Pulmonary artery endothelial cell (primary cell): Measurements from ENCODE around the gene GTF3C5. TPM values are rescaled to one million over a fixed set of nuclear protein-coding genes. Genes with fewer than 3 reads are reported as not detected.
"Not testable (repeated sequence)": the region's sequence is repeated elsewhere in the genome, so short reads cannot be mapped to it uniquely, and the experiment has no call there.

Source experiments
- DNase-seq: peaks from one replicate; pipeline ENCODE4 v3.0.0-alpha.2; 2011; ENCODE audit warnings: low read depth, low spot score
- total RNA-seq: library from RNA; depleted of rRNA; stranded (reverse); fragments of >200 nt; gene quantifications from 2 replicates; pipeline ENCODE4 v1.2.3, GENCODE V29; 2014

GTF3C5 gene
- total RNA-seq, 1 donor from 2014 or later, result 52.9 TPM

DNA sequence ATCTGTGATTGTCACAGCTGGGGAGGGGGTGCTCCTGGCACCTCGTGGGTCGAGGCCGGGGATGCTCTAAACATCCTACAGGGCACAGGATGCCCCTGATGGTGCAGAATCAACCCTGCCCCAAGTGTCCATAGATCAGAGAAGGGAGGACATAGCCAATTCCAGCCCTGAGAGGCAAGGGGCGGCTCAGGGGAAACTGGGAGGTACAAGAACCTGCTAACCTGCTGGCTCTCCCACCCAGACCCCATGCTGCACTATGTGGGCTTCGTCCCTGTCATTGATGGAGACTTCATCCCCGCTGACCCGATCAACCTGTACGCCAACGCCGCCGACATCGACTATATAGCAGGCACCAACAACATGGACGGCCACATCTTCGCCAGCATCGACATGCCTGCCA is 37.6 kb downstream of the GTF3C5 start:
- DNase-seq, result not testable (repeated sequence)

DNA sequence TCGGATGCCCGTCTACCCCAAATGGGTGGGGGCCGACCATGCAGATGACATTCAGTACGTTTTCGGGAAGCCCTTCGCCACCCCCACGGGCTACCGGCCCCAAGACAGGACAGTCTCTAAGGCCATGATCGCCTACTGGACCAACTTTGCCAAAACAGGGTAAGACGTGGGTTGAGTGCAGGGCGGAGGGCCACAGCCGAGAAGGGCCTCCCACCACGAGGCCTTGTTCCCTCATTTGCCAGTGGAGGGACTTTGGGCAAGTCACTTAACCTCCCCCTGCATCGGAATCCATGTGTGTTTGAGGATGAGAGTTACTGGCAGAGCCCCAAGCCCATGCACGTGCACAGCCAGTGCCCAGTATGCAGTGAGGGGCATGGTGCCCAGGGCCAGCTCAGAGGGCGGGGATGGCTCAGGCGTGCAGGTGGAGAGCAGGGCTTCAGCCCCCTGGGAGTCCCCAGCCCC is 39.7 kb downstream of the GTF3C5 start:
- DNase-seq, result not testable (repeated sequence)

- DNase-seq, result not testable (repeated sequence)
These were observed 40.2 kb downstream of the GTF3C5 start for GRCh38 chr9:133070985-133071384.

DNA sequence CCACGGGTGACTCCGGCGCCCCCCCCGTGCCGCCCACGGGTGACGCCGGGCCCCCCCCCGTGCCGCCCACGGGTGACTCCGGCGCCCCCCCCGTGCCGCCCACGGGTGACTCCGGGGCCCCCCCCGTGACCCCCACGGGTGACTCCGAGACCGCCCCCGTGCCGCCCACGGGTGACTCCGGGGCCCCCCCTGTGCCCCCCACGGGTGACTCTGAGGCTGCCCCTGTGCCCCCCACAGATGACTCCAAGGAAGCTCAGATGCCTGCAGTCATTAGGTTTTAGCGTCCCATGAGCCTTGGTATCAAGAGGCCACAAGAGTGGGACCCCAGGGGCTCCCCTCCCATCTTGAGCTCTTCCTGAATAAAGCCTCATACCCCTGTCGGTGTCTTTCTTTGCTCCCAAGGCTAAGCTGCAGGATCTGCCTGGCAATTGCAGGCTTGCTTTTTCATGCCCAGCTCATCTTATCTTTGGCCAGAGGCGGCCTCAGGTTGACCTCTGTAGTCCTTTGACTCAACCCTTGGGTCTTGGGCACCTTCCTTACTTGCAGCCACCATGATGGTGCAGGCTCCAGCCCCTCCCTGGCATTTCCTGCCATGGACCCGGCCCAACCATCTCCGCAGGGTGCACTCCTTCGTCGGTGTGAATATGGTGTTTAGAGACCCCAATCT is 40.8 kb downstream of the GTF3C5 start:
- no peak for DNase-seq

- not testable (repeated sequence) for DNase-seq
These were observed 41.4 kb downstream of the GTF3C5 start for GRCh38 chr9:133072210-133072609.

DNA sequence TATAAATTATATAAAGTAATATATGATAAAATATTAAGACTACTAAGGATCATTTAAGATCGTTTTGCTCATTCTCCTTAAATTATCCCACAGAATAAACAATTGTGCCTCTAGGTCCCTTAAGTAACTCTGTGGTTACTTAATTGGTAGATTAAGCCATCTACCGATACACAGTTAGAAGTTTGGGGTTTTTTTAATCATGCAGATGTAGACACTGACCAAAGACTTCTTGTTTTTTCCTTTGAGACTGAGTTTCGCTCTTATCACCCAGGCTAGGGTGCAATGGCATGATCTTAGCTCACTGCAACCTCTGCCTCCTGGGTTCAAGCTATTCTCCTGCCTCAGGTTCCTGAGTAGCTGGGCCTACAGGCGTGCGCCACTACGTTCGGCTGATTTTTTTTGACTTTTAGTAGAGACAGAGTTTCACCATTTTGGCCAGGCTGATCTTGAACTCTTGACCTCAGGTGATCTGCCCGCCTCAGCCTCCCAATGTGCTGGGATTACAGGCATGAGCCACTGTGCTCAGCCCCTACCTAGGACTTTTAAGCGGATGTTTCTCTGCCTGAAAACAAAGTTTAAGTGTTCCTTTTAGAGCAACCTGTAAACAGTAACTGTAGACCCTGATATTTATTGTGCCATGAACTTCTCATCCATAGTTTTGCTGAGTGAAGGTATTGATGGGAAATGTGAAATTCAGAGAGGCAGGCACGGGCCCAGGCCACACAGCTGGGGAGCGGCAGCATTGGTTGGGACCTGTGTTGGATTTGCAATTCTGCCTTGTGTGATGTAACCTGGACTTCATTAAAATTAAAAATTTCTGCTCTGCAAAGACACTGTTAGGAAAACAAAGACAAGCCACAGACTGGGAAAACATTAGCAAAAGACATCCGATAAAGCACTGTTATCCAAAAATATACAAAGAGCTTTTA is 42.6 kb downstream of the GTF3C5 start:
- DNase-seq, result no peak

DNA sequence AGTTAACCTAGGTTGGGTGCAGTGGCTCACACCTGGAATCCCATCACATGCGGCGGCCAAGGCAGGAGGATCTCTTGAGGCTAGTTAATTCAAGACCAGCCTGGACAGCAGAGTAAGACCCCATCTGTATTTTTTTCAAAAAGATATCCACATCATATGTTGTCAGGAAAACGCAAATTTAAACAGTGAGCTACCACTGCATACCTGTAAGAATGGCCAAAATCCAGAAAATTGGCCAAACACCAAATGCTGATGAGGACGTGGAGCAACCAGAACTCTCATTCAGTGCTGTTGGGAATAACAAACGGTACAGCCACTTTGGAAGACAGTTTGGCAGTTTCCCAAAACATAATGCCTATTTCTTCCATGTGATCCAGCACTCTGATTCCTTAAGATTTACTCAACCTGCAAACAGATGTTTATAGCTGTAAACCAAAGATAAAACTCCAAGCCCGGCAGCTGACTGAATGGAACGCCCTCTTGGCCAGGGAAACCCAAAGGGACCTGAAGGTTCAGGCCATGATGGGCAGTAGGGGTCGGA is 43.4 kb downstream of the GTF3C5 start:
- no peak for DNase-seq

GRCh38 chr9:133075925-133076630 is 45.3 kb downstream of the GTF3C5 start:
- DNase-seq, result no peak

- DNase-seq, result no peak
These were observed 45.9 kb downstream of the GTF3C5 start for GRCh38 chr9:133076691-133077090.

GRCh38 chr9:133078486-133078885 is 47.7 kb downstream of the GTF3C5 start:
- DNase-seq, result no peak

DNA sequence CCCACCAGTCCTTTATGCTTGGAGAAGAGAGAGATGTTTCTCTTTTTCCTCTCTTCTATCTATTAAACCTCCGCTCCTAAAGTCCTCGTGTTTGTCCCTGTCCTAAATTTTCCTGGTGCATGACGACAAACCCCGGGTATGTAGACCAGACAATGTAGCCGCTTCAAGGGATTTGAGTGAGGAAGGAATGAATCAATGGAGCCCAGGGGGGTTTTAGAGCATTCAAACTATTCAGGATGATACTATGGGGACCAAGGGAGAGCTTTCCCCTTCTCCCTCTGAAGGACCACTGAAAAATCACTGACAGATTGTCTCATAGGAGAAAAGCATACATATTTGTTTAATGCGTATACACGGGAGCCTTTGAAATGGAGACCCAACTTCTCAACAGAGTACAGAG is 49.4 kb downstream of the GTF3C5 start:
- no peak for DNase-seq

DNA sequence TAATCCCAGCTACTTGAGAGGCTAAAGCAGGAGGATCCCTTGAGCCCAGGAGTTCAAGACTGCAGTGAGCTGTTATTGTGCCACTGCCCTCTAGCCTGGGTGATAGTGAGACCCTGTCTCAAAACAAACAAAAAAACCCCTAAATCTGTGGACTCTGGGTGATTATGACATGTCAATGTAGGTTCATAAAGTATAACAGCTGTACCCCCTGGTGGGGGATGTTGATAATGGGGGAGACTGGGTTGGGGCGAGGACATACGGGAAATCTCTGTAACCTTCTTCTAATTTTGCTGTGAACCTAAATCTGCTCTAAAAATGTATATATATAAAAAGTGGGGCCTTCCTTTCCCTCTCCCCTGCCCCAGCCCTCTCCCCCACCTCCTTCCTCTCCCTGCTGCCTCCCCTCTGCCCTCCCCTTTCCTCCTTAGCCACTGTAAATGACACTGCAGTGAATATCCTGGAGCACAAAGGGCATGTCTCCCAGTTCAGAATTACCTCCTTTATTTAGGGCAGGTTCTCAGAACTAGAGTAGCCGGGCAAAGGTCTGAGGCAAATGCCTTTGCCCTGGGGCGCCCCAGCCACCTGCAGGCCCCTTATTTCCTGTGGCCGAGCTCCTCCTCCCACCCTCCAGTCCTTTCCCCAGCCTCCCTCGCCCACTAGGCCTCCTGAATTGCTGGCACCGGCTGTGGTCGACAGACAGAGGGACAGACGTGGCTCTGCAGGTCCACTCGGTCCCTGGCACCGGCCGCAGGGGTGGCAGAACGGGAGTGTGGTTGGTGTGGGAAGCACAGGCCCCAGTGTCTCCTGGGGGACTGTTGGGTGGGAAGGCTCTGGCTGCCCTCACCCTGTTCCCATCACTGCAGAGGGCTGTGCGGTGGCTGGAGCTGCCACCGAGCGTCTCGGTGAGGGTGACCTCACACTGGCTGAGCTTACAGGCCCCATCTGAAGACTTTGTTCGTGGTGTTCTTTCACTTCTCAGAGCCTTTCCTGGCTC is 50.3 kb downstream of the GTF3C5 start:
- not testable (repeated sequence) for DNase-seq

DNA sequence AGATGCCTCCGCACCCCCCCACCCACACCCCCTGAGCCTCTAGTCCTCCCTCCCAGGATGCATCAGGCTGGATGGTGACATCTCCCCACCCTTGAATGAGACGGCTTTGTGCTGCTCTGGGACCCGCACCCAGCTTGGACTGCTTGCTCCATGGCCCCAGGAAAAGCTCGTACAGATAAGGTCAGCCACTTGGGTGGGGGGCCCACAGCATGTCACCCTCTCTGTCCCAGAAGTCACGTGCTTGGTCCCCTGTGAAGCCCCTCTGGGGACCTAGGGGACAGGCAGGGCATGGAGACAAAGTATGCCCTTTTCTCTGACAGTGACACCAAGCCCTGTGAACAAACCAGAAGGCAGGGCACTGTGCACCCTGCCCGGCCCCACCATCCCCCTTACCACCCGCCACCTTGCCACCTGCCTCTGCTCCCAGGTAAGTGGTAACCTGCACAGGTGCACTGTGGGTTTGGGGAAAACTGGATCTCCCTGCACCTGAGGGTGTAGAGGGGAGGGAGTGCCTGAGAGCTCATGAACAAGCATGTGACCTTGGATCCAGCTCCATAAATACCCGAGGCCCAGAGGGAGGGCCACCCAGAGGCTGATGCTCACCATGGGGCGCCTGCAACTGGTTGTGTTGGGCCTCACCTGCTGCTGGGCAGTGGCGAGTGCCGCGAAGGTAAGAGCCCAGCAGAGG is 51.3 kb downstream of the GTF3C5 start:
- not testable (repeated sequence) for DNase-seq

- DNase-seq, result not testable (repeated sequence)
These were observed 52.9 kb downstream of the GTF3C5 start for GRCh38 chr9:133083688-133084087.

GRCh38 chr9:133086212-133086860 is 55.5 kb downstream of the GTF3C5 start:
- DNase-seq, result not testable (repeated sequence)

- no peak for DNase-seq
These were observed 56.1 kb downstream of the GTF3C5 start for GRCh38 chr9:133086894-133087293.

GRCh38 chr9:133087429-133088145 is 56.8 kb downstream of the GTF3C5 start:
- DNase-seq, result no peak

DNA sequence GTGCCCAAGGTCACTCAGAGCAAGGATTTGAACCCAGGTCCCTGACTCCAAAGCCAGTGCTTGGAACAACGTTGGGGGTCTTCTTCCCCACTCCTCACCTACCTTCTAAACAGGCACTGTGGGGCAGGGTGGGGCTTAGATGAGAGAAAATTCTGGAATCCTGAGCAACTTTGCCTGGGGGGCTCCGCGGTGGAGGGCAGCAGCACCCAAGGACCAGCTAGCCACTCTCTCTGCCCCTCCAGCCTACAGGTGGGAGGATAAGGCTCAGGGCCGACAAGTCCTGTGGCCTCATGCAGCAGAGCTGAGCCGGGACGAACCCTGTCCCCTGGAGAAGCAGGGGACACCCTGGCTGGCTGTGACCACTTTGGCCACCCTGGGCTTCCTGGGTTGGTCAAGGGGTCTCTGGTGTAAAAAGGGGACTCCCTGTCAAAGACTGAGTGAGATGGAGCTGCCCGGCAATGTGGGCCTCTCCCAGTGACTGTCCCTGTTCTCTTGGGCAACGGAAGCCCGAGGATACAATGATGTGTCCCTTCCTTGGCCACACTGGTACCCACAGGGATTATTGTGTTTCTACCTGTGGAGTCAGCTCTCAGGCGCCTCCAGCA is 57.5 kb downstream of the GTF3C5 start:
- DNase-seq, result no peak
